NCI-H2227 (cell line): ENCODE measurements around the gene SPDYE17.
"Not testable (repeated sequence)": the region's sequence is repeated elsewhere in the genome, so short reads cannot be mapped to it uniquely, and the experiment has no call there.

Experiments
- DNase-seq: peaks from one replicate; lab custom pipeline; 2025; ENCODE audit not compliant: unreplicated experiment; lab: John Stamatoyannopoulos, UW

SPDYE17 gene

GRCh38 chr7:76972391-76972790 lies 59.8 kb downstream of the SPDYE17 start:
- DNase-seq, result not testable (repeated sequence)
